GM23248 (cell line): ENCODE measurements around the gene TMEM51.

ENCODE experiments used
- EZH2 ChIP-seq: fragments of 200-600 bp; sonication (generic); IDR thresholded peaks from 2 replicates; pipeline ENCODE4 v1.6.1; 2018; ENCODE audit warnings: antibody characterized with exemption, mild to moderate bottlenecking; ENCODE audit not compliant: insufficient read depth, poor library complexity, severe bottlenecking
- EZH2phosphoT487 ChIP-seq: fragments of 200-600 bp; sonication (generic); IDR thresholded peaks from 2 replicates; pipeline ENCODE4 v1.6.1; 2018; ENCODE audit warnings: antibody characterized with exemption, moderate library complexity, mild to moderate bottlenecking, low read depth; ENCODE audit not compliant: insufficient read depth

GRCh38 chr1:15157524-15158399, 4.2 kb downstream of the TMEM51 start:
- TF ChIP-seq EZH2, result no peak
- TF ChIP-seq EZH2phosphoT487, result no peak
